Left ventricle myocardium inferior (tissue), 1 donor: Measurements from ENCODE around the gene PHLDB1. TPM values are rescaled to one million over a fixed set of nuclear protein-coding genes. Genes with fewer than 3 reads are reported as not detected.
A peak's percentile ranks its signal among the peaks of the same experiment; 100 is the strongest.

Experiments used
- DNase-seq: peaks from one replicate; pipeline ENCODE4 v3.0.0-alpha.2; 2020
- H3K27ac ChIP-seq: fragments of 200-600 bp; replicated peaks from 2 replicates; pipeline ENCODE4 v1.8.0; 2021
- H3K27me3 ChIP-seq: fragments of 200-600 bp; 2 replicates; pipeline ENCODE4 v1.8.0; 2021; ENCODE audit warnings: low read depth
- H3K36me3 ChIP-seq: fragments of 200-600 bp; 2 replicates; pipeline ENCODE4 v1.8.0; 2021
- H3K4me1 ChIP-seq: fragments of 200-600 bp; 2 replicates; pipeline ENCODE4 v1.8.0; 2021
- H3K4me3 ChIP-seq: fragments of 200-600 bp; 2 replicates; pipeline ENCODE4 v1.8.0; 2021; ENCODE audit warnings: mild to moderate bottlenecking, moderate library complexity
- H3K9me3 ChIP-seq: fragments of 200-600 bp; replicated peaks from 2 replicates; pipeline ENCODE4 v1.8.0; 2021
- intact Hi-C: fragments of 100-400 bp; cut with micrococcal nuclease; formaldehyde crosslinking; loops from one replicate; pipeline ENCODE4 v1.11.0; 2022
- total RNA-seq: library from RNA; stranded (reverse); fragmentation: NEBNext Ultra II Directional; extraction: Animal tissue kit (Norgen Biotek cat#: 25700); gene quantifications from one replicate; pipeline ENCODE4 v1.2.1, GENCODE V29; 2021
- TF ChIP-seq, protein P1 (sequence below): fragments of 200-600 bp; IDR thresholded peaks from 2 replicates; pipeline ENCODE4 v1.8.0; 2021; ENCODE audit warnings: antibody characterized with exemption, mild to moderate bottlenecking, borderline replicate concordance
- donor health status: DM: no; HTN: yes; CAD: no; lungs with severe emphysema.

The PHLDB1 gene
- total RNA-seq, 1 donor from 2014 or later, result 102 TPM

DNA sequence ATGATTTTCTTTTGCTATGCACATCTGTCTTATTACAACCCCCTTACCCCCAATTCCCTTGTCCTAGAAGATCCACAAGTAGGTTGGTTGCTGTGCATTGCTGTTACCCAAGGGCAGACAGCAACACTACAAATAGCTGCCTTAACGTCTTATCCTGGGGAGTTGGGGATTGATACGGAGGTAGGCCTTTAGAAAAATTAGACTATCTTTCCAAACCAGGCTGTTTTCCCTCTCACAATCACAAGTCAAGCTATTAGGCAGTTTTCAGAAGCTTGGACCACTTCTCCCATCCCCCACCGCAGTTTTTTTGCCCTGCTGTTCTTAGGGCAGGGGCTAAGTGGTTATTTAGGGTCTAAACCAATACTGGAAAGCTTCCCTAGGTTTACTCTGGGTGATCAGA, 2.8 kb upstream of the PHLDB1 start:
- Histone ChIP-seq H3K4me1 (peaks cover 71% of the 10 kb centered on the region), H3K9me3 (no peaks in the 10 kb centered on the region), H3K36me3 (peaks cover 39% of the 10 kb centered on the region), H3K27me3 (no peaks in the 10 kb centered on the region), H3K4me3 (peak overlapping the region; percentile 12), H3K27ac (peak overlapping the region; percentile 93)
- intact Hi-C loops, result no loop called here
- TF ChIP-seq, protein P1, sequence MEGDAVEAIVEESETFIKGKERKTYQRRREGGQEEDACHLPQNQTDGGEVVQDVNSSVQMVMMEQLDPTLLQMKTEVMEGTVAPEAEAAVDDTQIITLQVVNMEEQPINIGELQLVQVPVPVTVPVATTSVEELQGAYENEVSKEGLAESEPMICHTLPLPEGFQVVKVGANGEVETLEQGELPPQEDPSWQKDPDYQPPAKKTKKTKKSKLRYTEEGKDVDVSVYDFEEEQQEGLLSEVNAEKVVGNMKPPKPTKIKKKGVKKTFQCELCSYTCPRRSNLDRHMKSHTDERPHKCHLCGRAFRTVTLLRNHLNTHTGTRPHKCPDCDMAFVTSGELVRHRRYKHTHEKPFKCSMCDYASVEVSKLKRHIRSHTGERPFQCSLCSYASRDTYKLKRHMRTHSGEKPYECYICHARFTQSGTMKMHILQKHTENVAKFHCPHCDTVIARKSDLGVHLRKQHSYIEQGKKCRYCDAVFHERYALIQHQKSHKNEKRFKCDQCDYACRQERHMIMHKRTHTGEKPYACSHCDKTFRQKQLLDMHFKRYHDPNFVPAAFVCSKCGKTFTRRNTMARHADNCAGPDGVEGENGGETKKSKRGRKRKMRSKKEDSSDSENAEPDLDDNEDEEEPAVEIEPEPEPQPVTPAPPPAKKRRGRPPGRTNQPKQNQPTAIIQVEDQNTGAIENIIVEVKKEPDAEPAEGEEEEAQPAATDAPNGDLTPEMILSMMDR, result no peak
- no peak for DNase-seq

DNA sequence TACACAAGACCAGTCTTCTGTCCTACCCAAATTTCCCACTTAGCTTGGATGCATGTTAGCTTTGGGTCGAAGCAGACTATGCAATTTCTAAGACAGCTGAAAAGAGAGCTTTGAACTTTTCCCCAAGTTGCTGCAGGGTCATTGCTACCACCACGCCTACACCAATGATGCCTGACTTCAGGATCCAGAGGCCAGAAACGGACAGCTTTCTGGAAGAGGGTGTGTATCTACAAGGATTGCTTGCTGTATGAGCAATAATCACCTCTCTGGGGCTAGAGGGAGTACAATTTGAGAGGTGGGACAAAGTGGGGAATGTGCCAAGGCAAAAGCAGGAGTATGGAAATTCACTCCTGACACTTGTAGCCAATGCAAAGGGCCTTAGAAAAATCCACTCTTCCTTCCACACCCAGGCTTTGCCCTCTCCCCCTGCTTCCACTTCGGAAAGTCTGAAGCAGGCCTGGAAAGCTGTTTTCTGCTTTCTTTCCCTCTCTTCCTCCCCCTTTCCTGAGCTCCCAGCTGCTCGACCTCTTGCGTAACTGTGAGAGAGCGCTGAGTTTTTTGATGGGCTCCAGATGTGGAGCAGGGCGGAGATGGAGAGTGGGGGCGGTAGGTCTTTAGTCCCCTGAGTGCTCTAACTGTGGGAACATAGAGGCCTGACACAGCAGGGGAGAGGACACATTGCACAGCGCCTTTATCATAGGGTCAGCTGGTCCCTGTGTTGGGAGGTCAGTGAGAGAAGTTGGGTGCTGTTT, 2.1 kb upstream of the PHLDB1 start:
- intact Hi-C loops, result no loop called here
- Histone ChIP-seq H3K36me3 (peaks cover 31% of the 10 kb centered on the region), H3K27ac (peak overlapping the region; percentile 93), H3K27me3 (no peaks in the 10 kb centered on the region), H3K4me3 (peak overlapping the region; percentile 79), H3K4me1 (peaks cover 78% of the 10 kb centered on the region), H3K9me3 (no peaks in the 10 kb centered on the region)
- TF ChIP-seq, protein P1, result no peak
- DNase-seq, result peak; percentile 83

DNA sequence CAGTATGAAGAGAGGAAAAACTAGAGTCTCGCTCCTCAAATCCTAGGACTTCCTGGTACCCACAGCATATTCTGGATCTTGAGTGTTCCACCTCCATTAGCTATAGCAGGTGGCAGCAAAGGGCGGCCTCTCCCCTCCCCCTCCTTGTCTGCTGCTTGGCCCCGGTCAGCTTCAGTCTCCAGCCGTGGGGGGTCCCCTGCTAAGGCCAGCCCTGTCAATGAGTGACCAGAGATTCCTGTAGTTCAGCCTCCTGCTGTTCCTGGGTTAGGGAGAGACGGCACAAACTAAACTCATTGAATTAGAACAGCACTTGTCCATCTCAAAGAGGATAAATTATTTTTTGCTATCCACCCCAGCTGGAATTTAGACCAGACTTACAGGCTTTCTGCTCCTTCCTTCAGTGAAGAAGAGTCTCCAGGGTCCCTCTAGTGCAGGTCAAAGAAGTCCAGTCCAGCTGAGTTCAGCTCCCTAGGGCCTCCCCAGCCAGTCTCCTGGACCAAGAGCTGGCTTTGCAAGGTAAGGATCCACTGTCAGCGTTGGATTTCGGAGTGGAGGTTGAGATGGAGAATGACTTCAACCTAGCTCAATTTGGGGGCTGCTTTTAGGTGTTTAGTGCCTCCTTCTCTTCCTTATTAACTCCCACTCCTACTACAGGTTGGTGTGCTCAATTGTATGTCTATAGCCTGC, 1.1 kb upstream of the PHLDB1 start:
- TF ChIP-seq, protein P1, result no peak

DNA sequence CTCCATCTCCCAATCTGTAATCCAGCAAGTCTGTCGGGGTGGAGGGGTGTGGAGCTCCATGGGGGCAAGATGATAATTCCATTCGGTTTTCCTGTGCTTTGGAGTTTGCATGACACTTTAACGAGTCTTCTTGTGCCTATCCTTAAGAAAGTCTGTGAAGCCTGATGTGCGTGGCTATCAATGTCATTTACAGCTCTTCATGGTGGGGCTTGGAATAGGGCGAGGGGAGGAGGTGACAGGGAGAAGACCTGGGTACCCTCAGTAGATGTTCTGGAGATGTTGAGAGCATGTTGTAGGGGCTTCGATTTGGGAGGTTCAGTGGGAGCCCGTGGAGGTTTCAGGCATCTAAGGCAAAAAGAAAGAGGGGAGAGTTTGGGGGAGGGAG, 579 bp upstream of the PHLDB1 start:
- no peaks in the 10 kb centered on the region for H3K9me3 ChIP-seq
- peak overlapping the region; percentile 93 for H3K27ac ChIP-seq
- TF ChIP-seq, protein P1, result no peak
- H3K36me3 ChIP-seq, result peaks cover 16% of the 10 kb centered on the region
- DNase-seq, result no peak
- intact Hi-C loops, result no loop called here
- no peaks in the 10 kb centered on the region for H3K27me3 ChIP-seq
- peaks cover 85% of the 10 kb centered on the region for H3K4me1 ChIP-seq
- peak overlapping the region; percentile 79 for H3K4me3 ChIP-seq

More for the DNA sequence above, 1.1 kb upstream of the PHLDB1 start:
- intact Hi-C loops, result no loop called here
- H3K4me1 ChIP-seq, result peaks cover 85% of the 10 kb centered on the region
- H3K27me3 ChIP-seq, result no peaks in the 10 kb centered on the region
- peak overlapping the region; percentile 79 for H3K4me3 ChIP-seq
- DNase-seq, result peak; percentile 53
- H3K9me3 ChIP-seq, result no peaks in the 10 kb centered on the region
- H3K36me3 ChIP-seq, result peaks cover 21% of the 10 kb centered on the region
- peak overlapping the region; percentile 93 for H3K27ac ChIP-seq

DNA sequence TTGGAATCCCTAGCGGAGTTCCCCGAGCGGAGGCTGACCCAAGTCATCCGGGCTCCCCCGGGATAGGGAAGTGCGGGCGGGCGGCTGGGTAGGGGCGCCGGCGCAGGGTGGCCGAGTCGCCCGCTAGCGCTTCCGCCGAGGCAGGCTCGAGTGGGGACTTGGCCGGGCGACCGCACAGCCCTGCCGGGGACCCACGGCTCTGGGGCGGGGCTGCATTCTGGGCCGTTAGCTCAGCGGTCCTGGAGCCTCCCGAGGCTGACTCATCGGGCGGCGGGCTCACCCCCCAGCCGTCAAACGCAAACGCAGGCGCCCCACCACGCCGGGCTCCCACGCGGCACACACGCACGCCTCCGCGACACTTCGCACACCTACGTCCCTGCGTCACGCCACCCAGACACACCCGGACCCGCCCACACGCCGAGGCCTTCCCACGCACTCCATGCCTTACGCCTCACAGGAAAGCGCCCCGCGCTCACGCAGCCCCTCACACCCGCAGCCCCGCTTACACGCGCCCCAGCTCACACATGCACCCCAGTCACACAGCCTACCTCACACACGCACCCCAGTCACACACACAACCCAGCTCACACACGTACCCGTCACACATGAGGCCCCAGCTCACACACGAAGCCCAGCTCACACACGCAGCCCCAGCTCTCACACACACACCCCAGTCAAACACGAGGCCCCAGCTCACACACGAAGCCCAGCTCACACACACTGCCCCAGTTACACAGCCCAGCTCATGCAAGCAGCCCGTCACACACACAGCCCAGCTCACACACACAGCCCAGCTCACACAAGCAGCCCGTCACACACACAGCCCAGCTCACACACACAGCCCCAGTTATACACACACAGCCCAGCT, 1.2 kb downstream of the PHLDB1 start:
- no peaks in the 10 kb centered on the region for H3K27me3 ChIP-seq
- TF ChIP-seq, protein P1, result no peak

More for the DNA sequence above, 1.2 kb downstream of the PHLDB1 start:
- H3K36me3 ChIP-seq, result peaks cover 5% of the 10 kb centered on the region
- DNase-seq, result peak; percentile 79
- intact Hi-C loops, result no loop called here
- H3K4me1 ChIP-seq, result peaks cover 89% of the 10 kb centered on the region
- H3K4me3 ChIP-seq, result peak overlapping the region; percentile 79
- H3K27ac ChIP-seq, result peak overlapping the region; percentile 93
- H3K9me3 ChIP-seq, result no peaks in the 10 kb centered on the region
